B cell (primary cell): Measurements from ENCODE around the gene MAP3K5.

Experiments
- EZH2 ChIP-seq: IDR thresholded peaks from 2 replicates; pipeline ENCODE4 v1.6.1; 2012; ENCODE audit warnings: borderline replicate concordance, low read depth, mild to moderate bottlenecking, moderate library complexity, low read length; ENCODE audit not compliant: insufficient read depth, poor library complexity, severe bottlenecking
- TF ChIP-seq, protein P1 (sequence below): fragments of 200-600 bp; IDR thresholded peaks from one replicate; pipeline ENCODE4 v1.8.0; 2022; ENCODE audit warnings: antibody characterized with exemption, mild to moderate bottlenecking

GRCh38 chr6:136666041-136666440 lies 126.2 kb downstream of the MAP3K5 start:
- TF ChIP-seq, protein P1, sequence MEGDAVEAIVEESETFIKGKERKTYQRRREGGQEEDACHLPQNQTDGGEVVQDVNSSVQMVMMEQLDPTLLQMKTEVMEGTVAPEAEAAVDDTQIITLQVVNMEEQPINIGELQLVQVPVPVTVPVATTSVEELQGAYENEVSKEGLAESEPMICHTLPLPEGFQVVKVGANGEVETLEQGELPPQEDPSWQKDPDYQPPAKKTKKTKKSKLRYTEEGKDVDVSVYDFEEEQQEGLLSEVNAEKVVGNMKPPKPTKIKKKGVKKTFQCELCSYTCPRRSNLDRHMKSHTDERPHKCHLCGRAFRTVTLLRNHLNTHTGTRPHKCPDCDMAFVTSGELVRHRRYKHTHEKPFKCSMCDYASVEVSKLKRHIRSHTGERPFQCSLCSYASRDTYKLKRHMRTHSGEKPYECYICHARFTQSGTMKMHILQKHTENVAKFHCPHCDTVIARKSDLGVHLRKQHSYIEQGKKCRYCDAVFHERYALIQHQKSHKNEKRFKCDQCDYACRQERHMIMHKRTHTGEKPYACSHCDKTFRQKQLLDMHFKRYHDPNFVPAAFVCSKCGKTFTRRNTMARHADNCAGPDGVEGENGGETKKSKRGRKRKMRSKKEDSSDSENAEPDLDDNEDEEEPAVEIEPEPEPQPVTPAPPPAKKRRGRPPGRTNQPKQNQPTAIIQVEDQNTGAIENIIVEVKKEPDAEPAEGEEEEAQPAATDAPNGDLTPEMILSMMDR, result no peak
- TF ChIP-seq EZH2, result no peak
